ENCODE measurements around the gene ZHX3. TPM values are rescaled to one million over a fixed set of nuclear protein-coding genes. Genes with fewer than 3 reads are reported as not detected.
A peak's percentile ranks its signal among the peaks of the same experiment; 100 is the strongest.

The ZHX3 gene
- total and polyA plus RNA-seq, 2 of the 4 experiments (the other 2 are of a cell fraction) = 25.0 to 28.0 TPM

DNA sequence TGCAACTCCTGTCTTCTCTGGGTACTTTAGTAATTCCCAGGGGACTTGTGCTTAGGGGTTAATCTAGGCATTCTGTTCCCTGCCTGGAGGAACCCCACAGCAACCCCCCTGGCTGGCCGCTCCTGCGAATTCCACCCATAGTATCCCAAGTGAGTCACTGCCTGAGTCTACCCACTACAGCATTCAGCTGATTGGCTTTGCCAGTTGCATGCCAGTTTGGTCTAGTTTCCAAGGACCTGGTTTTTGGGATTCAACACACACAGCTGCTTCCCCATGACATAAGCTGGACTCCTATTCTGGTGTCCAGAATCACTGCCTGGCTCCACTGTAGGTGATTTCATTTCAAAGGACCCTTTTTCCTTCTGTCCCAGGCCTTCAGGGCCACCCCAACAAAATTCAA is 139.9 kb downstream of the ZHX3 start:
- H3K27me3 ChIP-seq (ENCODE audit: control insufficient read depth, insufficient read depth, low read length) = no peaks in the 10 kb centered on the region
- peak overlapping the region; percentile 84 for H2BK5ac ChIP-seq (ENCODE audit: low read depth, low read length, poor library complexity, severe bottlenecking)
- H3K9ac ChIP-seq (ENCODE audit: low read depth, low read length) = no peak overlapping the region
- TF ChIP-seq SMC3 (IDR thresholded peaks at IDR 0.05; ENCODE audit: low read depth, low read length) = peak; percentile 19; the same call in 1 of the 2 replicates
- TF ChIP-seq CEBPB (IDR thresholded peaks at IDR 0.05; ENCODE audit: low read depth, low read length) = no peak
- TF ChIP-seq RAD21 (IDR thresholded peaks at IDR 0.05; ENCODE audit: low read length) = no peak
- peak; percentile 35 for TF ChIP-seq RCOR1 (IDR thresholded peaks at IDR 0.05; ENCODE audit: insufficient replicate concordance, low read length)
- TF ChIP-seq, protein P1, sequence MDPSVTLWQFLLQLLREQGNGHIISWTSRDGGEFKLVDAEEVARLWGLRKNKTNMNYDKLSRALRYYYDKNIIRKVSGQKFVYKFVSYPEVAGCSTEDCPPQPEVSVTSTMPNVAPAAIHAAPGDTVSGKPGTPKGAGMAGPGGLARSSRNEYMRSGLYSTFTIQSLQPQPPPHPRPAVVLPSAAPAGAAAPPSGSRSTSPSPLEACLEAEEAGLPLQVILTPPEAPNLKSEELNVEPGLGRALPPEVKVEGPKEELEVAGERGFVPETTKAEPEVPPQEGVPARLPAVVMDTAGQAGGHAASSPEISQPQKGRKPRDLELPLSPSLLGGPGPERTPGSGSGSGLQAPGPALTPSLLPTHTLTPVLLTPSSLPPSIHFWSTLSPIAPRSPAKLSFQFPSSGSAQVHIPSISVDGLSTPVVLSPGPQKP (IDR thresholded peaks at IDR 0.05; ENCODE audit: borderline replicate concordance, low read depth, low read length) = no peak
- TF ChIP-seq FOS (IDR thresholded peaks at IDR 0.05; ENCODE audit: low read depth, low read length) = peak; percentile 79
- peak; percentile 57; the same call in 1 of the 2 replicates for TF ChIP-seq MAZ (IDR thresholded peaks at IDR 0.05; ENCODE audit: borderline replicate concordance, low read depth, low read length)
- peaks cover 40 to 88% of the 10 kb centered on the region in 2 experiments for H3K79me1 ChIP-seq (ENCODE audit: low read depth in 1 of 2, low read length in 2 of 2)
- H3K14ac ChIP-seq (replicated peaks; ENCODE audit: low read depth, low read length) = peak overlapping the region; percentile 95
- peak overlapping the region; percentile 92; the same call in 1 of the 2 replicates for H3K18ac ChIP-seq (ENCODE audit: low read depth, low read length)
- dilution Hi-C loops (cut with HindIII; ENCODE audit: low sequenced_read_pairs, unreplicated experiment) = no loop called here
- intact Hi-C loops (cut with micrococcal nuclease) = loop anchor here (1.0 to 10.0 kb wide), 5 partner anchors 45 to 517 kb away; partner anchors contain the start of genes LPIN3 and ZHX3
- H4K5ac ChIP-seq (ENCODE audit: low read depth, low read length) = peak overlapping the region; percentile 88; the same call in 1 of the 2 replicates
- H3K9me3 ChIP-seq (ENCODE audit: control insufficient read depth, insufficient read depth, low read length) = no peaks in the 10 kb centered on the region
- H4K91ac ChIP-seq (ENCODE audit: insufficient read depth, low read depth, low read length) = peak overlapping the region; percentile 95
- H2AK5ac ChIP-seq (ENCODE audit: low read depth, low read length) = peak overlapping the region; percentile 99
- in situ Hi-C loops (cut with MboI; ENCODE audit: low sequenced_read_pairs) = loop anchor here (5.0 kb wide), 2 partner anchors 50 to 165 kb away; partner anchors contain the start of gene LPIN3
- H3K27ac ChIP-seq (ENCODE audit: insufficient read depth, low read length) = peak overlapping the region; percentile 4; the same call in 1 of the 2 replicates
- peaks cover 39% of the 10 kb centered on the region for H3K4me1 ChIP-seq (ENCODE audit: control insufficient read depth, insufficient read depth, low read length)
- no TSS peak for BruUV-seq (replicated peaks)
- DNase-seq (peak; percentile 87), ATAC-seq (ENCODE audit: low read depth) (peak; percentile 79)
- ChIA-PET POLR2A (ENCODE audit: unreplicated experiment) (interaction anchor here (1.4 kb wide), 1 partner anchor 55 kb away, joined by 3 read pairs; no protein-coding TSS in a partner anchor), CTCF (interaction anchor here (1.0 kb wide), 1 partner anchor 54 kb away, joined by 3 read pairs; no protein-coding TSS in a partner anchor)
- peak overlapping the region; percentile 65; the same call in 1 of the 2 replicates for H3K56ac ChIP-seq (ENCODE audit: extremely low read depth, insufficient read depth, low read length)
- peak overlapping the region; percentile 15 to 74; a peak in 2 of 4 replicates for H4K8ac ChIP-seq (ENCODE audit: low read depth in 2 of 2, low read length in 2 of 2)
- peak overlapping the region; percentile 98 for H3K23ac ChIP-seq (ENCODE audit: low read depth, low read length)
- peaks cover 43% of the 10 kb centered on the region for H3K36me3 ChIP-seq (ENCODE audit: control insufficient read depth, insufficient read depth, low read length)
- H2AK9ac ChIP-seq (replicated peaks; ENCODE audit: low read depth, low read length, poor library complexity) = peak overlapping the region; percentile 56
- H3K9me1 ChIP-seq (ENCODE audit: insufficient read depth, low read length) = peaks cover 43% of the 10 kb centered on the region
- H2BK20ac ChIP-seq (ENCODE audit: low read depth, low read length) = peak overlapping the region; percentile 98
- H3K4ac ChIP-seq (ENCODE audit: low read depth, low read length) = peak overlapping the region; percentile 98
- WGBS, 2 experiments (ENCODE audit: extremely low coverage in 2 of 2, insufficient read length in 1 of 2) = 0% methylated on average over 1 of the region's 2 CpGs; no CpG with 5 or more reads in 1 of the 2 experiments
- H2BK120ac ChIP-seq (ENCODE audit: low read depth, low read length) = peak overlapping the region; percentile 98
- H2BK15ac ChIP-seq (ENCODE audit: low read depth, low read length) = peak overlapping the region; percentile 99; the same call in 2 of the 3 replicates
- no peak overlapping the region for H2AFZ ChIP-seq (replicated peaks; ENCODE audit: low read length, poor library complexity)
- peak overlapping the region; percentile 25; the same call in 1 of the 2 replicates for H3K4me2 ChIP-seq (ENCODE audit: low read depth, low read length)
- H4K20me1 ChIP-seq (ENCODE audit: insufficient read depth, low read length) = peaks cover 11% of the 10 kb centered on the region
- H3K4me3 ChIP-seq (ENCODE audit: insufficient read depth, low read depth, low read length) = no peak overlapping the region
